Measurements from ENCODE around the gene SPATA9.
A peak's percentile ranks its signal among the peaks of the same experiment; 100 is the strongest.
"Not testable (repeated sequence)": the region's sequence is repeated elsewhere in the genome, so short reads cannot be mapped to it uniquely, and the experiment has no call there.

Gene SPATA9

GRCh38 chr5:95672641-95673040 lies 10.2 kb downstream of the SPATA9 start:
- no peak for DNase-seq

GRCh38 chr5:95671826-95672225 lies 11.0 kb downstream of the SPATA9 start:
- DNase-seq = no peak

GRCh38 chr5:95670568-95670967 lies 12.2 kb downstream of the SPATA9 start:
- no peak for DNase-seq

GRCh38 chr5:95669985-95670384 lies 12.8 kb downstream of the SPATA9 start:
- DNase-seq = no peak

GRCh38 chr5:95669540-95669939 lies 13.3 kb downstream of the SPATA9 start:
- no peak for DNase-seq

GRCh38 chr5:95668728-95669127 lies 14.1 kb downstream of the SPATA9 start:
- DNase-seq = no peak

GRCh38 chr5:95668216-95668615 lies 14.6 kb downstream of the SPATA9 start:
- DNase-seq = no peak

GRCh38 chr5:95667678-95668077 lies 15.1 kb downstream of the SPATA9 start:
- no peak for DNase-seq

- DNase-seq = no peak
Observed at GRCh38 chr5:95667061-95667618, 15.7 kb downstream of the SPATA9 start.

- DNase-seq = no peak
Observed at GRCh38 chr5:95664204-95664786, 18.5 kb downstream of the SPATA9 start.

GRCh38 chr5:95662946-95663345 lies 19.8 kb downstream of the SPATA9 start:
- no peak for DNase-seq

GRCh38 chr5:95660060-95660459 lies 22.7 kb downstream of the SPATA9 start:
- DNase-seq = no peak

- DNase-seq = no peak
Observed at GRCh38 chr5:95655575-95655974, 27.2 kb downstream of the SPATA9 start.

GRCh38 chr5:95654196-95654595 lies 28.6 kb downstream of the SPATA9 start:
- no peak for DNase-seq

GRCh38 chr5:95652849-95653248 lies 29.9 kb downstream of the SPATA9 start:
- no peak for DNase-seq

GRCh38 chr5:95649842-95650620 lies 32.8 kb downstream of the SPATA9 start:
- DNase-seq = no peak

GRCh38 chr5:95649274-95649673 lies 33.5 kb downstream of the SPATA9 start:
- no peak for DNase-seq

GRCh38 chr5:95647886-95648860 lies 34.6 kb downstream of the SPATA9 start:
- no peak for DNase-seq

GRCh38 chr5:95646569-95647431 lies 36.0 kb downstream of the SPATA9 start, which contains the start of gene RFESD:
Gene RFESD, plus strand, starts transcription at chr5:95646777. Its CDS starts 5,495 bp downstream, at chr5:95652272.
- peak; percentile 89 for DNase-seq

- not testable (repeated sequence) for DNase-seq
Observed at GRCh38 chr5:95646226-95646568, 36.6 kb downstream of the SPATA9 start.

- peak; percentile 24 for DNase-seq
Observed at GRCh38 chr5:95644351-95645042, 38.3 kb downstream of the SPATA9 start.

Data from activated effector memory CD4-positive, alpha-beta T cell treated with Interleukin-2 at 50 U/mL for 16 hours (primary cell).